ENCODE results near the gene DGKZ.

The DGKZ gene

GRCh38 chr11:46397526-46397925 lies 50.3 kb downstream of the DGKZ start:
- TF ChIP-seq CTCF (conservative IDR thresholded peaks at IDR 0.05; ENCODE audit: low read depth, low read length), result no peak
- H3K4me2 ChIP-seq, result no peak overlapping the region
- no peaks in the 10 kb centered on the region for H3K79me2 ChIP-seq (ENCODE audit: insufficient read depth, low read depth)
- no peak overlapping the region for H2AFZ ChIP-seq (ENCODE audit: low read depth)
- no peak overlapping the region for H3K4me3 ChIP-seq (IDR thresholded peaks at IDR 0.05; ENCODE audit: insufficient read depth, low read depth, low read length)
- no peak overlapping the region for H3K9ac ChIP-seq
- H4K20me1 ChIP-seq (ENCODE audit: insufficient read depth), result no peaks in the 10 kb centered on the region
- no peak overlapping the region for H3K27ac ChIP-seq
- no peaks in the 10 kb centered on the region for H3K27me3 ChIP-seq (ENCODE audit: insufficient read depth, low read depth)
- peaks cover 5% of the 10 kb centered on the region for H3K4me1 ChIP-seq (ENCODE audit: low read depth, poor library complexity, severe bottlenecking)
- H3K36me3 ChIP-seq (ENCODE audit: insufficient read depth), result no peaks in the 10 kb centered on the region

DNA sequence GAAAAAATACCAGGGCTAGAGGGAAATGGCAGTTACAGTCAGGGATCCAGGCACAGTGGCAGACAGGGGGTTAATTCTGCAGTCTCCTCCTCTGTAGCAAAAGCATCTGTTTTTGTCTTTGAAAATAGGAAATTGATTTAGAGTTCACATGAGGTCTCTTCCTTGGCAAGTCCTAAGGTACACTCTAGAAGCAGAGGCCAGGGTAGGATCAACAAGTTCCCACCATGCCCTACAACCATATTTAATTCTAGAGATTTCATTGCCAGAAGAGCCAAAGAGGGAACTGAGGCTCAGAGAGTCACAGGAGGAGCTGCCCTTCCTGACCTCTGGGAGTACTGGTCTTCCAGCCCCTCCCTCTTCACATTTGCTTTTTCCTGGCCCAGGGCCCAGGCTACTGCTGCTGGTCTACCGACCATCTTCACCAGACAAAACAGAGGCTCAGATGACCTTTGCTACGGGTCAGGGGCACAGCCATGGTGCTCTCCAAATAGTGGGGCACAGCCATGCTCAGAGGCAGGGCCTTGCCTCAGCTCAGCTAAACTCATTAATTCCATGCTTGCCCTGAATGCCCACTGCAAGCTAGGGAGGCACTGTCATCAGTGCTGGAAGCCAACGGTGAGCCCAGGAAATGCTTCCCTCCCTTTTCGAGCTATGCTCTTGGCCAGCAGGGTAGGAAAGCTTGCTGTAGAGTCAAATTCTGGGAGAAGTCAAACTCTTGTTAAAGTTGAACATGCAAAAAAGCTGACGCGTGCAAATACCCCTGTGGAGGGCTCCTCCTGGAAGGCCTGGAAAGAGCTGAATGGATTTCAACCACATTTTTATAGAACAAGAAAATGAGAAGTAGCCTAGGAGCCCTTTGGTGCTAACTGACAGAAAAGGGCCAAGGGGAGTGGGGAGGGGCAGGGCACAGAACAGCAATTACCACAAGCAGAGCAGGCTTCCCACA lies 56.0 kb downstream of the DGKZ start:
- Histone ChIP-seq H3K4me3 (IDR thresholded peaks at IDR 0.05; ENCODE audit: insufficient read depth, low read depth, low read length) (no peak overlapping the region), H3K79me2 (ENCODE audit: insufficient read depth, low read depth) (no peaks in the 10 kb centered on the region), H3K4me1 (ENCODE audit: low read depth, poor library complexity, severe bottlenecking) (no peaks in the 10 kb centered on the region), H3K4me2 (no peak overlapping the region), H3K27ac (no peak overlapping the region), H3K9ac (no peak overlapping the region), H2AFZ (ENCODE audit: low read depth) (no peak overlapping the region), H3K36me3 (ENCODE audit: insufficient read depth) (no peaks in the 10 kb centered on the region), H3K27me3 (ENCODE audit: insufficient read depth, low read depth) (no peaks in the 10 kb centered on the region), H4K20me1 (ENCODE audit: insufficient read depth) (no peaks in the 10 kb centered on the region)
- no peak for TF ChIP-seq CTCF (conservative IDR thresholded peaks at IDR 0.05; ENCODE audit: low read depth, low read length)

DNA sequence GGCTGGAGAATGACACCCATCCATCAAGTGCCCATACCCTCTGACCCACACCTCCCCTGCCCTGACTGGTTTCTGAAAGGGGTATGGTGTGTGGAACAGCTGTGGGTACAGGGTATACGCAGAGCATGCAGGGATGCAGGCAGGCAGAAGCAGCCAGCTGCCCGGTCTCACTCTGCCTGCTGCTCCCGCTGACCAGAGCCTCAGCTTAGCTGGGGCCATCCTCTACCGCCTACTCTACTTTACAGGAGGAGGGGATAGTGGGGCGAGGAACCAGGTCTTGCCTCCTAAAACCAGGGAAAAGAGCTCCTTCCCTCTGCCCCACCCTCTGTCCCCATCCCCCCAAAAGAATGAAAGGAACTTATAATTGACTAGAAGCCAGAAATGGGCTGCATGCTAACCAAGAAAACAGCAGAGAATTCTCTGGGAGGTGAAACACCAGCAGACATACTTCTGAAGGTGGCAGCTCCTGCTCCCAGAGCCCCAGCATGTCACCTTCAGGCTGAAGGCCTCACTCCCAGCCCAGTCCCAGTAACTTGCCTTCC lies 57.3 kb downstream of the DGKZ start:
- Histone ChIP-seq H3K27me3 (ENCODE audit: insufficient read depth, low read depth) (no peaks in the 10 kb centered on the region), H2AFZ (ENCODE audit: low read depth) (no peak overlapping the region), H3K27ac (no peak overlapping the region), H3K36me3 (ENCODE audit: insufficient read depth) (no peaks in the 10 kb centered on the region), H3K9ac (no peak overlapping the region), H3K4me1 (ENCODE audit: low read depth, poor library complexity, severe bottlenecking) (no peaks in the 10 kb centered on the region), H3K79me2 (ENCODE audit: insufficient read depth, low read depth) (no peaks in the 10 kb centered on the region), H3K4me2 (no peak overlapping the region), H4K20me1 (ENCODE audit: insufficient read depth) (no peaks in the 10 kb centered on the region), H3K4me3 (IDR thresholded peaks at IDR 0.05; ENCODE audit: insufficient read depth, low read depth, low read length) (no peak overlapping the region)
- TF ChIP-seq CTCF (conservative IDR thresholded peaks at IDR 0.05; ENCODE audit: low read depth, low read length), result no peak

DNA sequence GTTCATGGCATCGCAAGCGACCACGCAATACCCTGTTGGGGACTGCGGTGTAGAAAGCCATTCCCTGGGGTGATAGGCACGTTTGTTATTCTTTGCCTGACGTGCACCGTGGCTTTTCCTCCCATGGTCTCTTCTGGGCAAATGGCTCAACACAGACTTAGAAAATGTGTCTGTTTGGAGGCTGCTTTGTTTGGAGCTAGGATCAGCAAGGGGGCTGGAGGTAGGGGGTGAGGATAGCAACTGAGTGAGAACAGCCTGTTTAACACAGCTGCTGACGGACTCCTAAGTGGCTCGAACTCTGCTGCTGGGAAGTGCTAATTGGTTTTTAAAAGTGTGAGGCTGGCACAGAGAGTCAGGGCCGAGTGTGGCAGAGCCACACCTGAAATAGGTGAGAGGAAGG lies 60.4 kb downstream of the DGKZ start:
- no peak overlapping the region for H2AFZ ChIP-seq (ENCODE audit: low read depth)
- no peaks in the 10 kb centered on the region for H3K4me1 ChIP-seq (ENCODE audit: low read depth, poor library complexity, severe bottlenecking)
- H3K27me3 ChIP-seq (ENCODE audit: insufficient read depth, low read depth), result no peaks in the 10 kb centered on the region
- no peak overlapping the region for H3K4me2 ChIP-seq
- no peaks in the 10 kb centered on the region for H3K36me3 ChIP-seq (ENCODE audit: insufficient read depth)
- H3K9ac ChIP-seq, result no peak overlapping the region
- no peaks in the 10 kb centered on the region for H4K20me1 ChIP-seq (ENCODE audit: insufficient read depth)
- no peak for TF ChIP-seq CTCF (conservative IDR thresholded peaks at IDR 0.05; ENCODE audit: low read depth, low read length)
- H3K4me3 ChIP-seq (IDR thresholded peaks at IDR 0.05; ENCODE audit: insufficient read depth, low read depth, low read length), result no peak overlapping the region
- no peak overlapping the region for H3K27ac ChIP-seq
- H3K79me2 ChIP-seq (ENCODE audit: insufficient read depth, low read depth), result no peaks in the 10 kb centered on the region
